H1 (cell line): ENCODE measurements around the gene TCFL5. TPM values are rescaled to one million over a fixed set of nuclear protein-coding genes. Genes with fewer than 3 reads are reported as not detected.

Source experiments
- CHD1 ChIP-seq: IDR thresholded peaks from 2 replicates; pipeline ENCODE4 v1.6.1; 2012; ENCODE audit warnings: low read depth, low read length, improper control_type of control experiment
- CREB1 ChIP-seq: IDR thresholded peaks from 2 replicates; pipeline ENCODE4 v1.6.1; 2012; ENCODE audit warnings: inconsistent platforms
- KDM1A ChIP-seq: fragments of 200-600, 300-600 bp; sonication (generic); IDR thresholded peaks from 2 replicates; pipeline ENCODE4 v1.7.1; 2016; ENCODE audit warnings: mild to moderate bottlenecking, low read length, borderline replicate concordance
- POU5F1 ChIP-seq: IDR thresholded peaks from 2 replicates; pipeline ENCODE4 v1.6.1; 2011; ENCODE audit warnings: low read depth, mild to moderate bottlenecking, low read length, moderate library complexity
- SRF ChIP-seq: IDR thresholded peaks from 2 replicates; pipeline ENCODE4 v1.6.1; 2011; ENCODE audit warnings: mild to moderate bottlenecking, low read depth, low read length, moderate library complexity
- polyA plus RNA-seq, 7 experiments: library from polyadenylated mRNA; depleted of rRNA in 3 of 7; stranded (reverse) in 5 of 7; unstranded in 2 of 7; fragments of >200 nt in 5 of 7; fragments of 200-250 nt in 2 of 7; gene quantifications; 1 replicate in 5 of 7; 2 replicates in 1 of 7; 4 replicates in 1 of 7; pipeline versions ENCODE4 v1.2.1 to v1.2.3, GENCODE V29; 2011 to 2013; ENCODE audit warnings: missing spikeins in 2 of 7, mixed read lengths in 2 of 7
- total RNA-seq: library from RNA; stranded (reverse); fragmentation: NEBNext Ultra II Directional; extraction: Animal tissue kit (Norgen Biotek cat#: 25700); gene quantifications from 2 replicates; pipeline ENCODE4 v1.2.1, GENCODE V29; 2021
- TF ChIP-seq, protein P1 (sequence below): IDR thresholded peaks from 2 replicates; pipeline ENCODE4 v1.6.1; 2012; ENCODE audit warnings: inconsistent platforms

TCFL5 gene
- total and polyA plus RNA-seq, 2 of the 8 experiments (the other 6 are each of a cell fraction or from before 2014, with no cell fraction given), result 6.2 to 15.0 TPM

DNA sequence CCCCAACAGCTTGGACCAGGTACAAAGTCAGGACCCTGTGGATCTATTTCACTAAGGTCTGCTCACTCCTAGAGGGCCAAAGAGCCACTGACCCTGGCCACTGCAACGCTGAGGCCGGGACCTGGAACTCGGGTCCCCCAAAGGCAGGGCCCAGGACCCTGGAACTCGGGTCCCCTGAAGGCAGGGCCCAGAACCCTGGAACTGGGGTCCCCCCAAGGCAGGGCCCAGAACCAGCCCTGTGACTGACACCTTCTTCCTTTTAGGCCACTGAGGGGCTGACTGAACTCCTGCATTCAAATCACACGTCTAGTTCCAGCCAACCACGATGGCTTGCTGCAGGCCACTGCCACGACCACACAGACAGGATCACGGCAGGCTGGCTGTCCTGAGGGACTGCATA, 9.4 kb downstream of the TCFL5 start (continued):
- no peak for TF ChIP-seq CREB1
- TF ChIP-seq KDM1A, result no peak
- TF ChIP-seq, protein P1, sequence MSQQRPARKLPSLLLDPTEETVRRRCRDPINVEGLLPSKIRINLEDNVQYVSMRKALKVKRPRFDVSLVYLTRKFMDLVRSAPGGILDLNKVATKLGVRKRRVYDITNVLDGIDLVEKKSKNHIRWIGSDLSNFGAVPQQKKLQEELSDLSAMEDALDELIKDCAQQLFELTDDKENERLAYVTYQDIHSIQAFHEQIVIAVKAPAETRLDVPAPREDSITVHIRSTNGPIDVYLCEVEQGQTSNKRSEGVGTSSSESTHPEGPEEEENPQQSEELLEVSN, result no peak
- no peak for TF ChIP-seq POU5F1
- no peak for TF ChIP-seq SRF
- TF ChIP-seq CHD1, result no peak
